Limb (tissue), 2 donors: Measurements from ENCODE around the gene KIAA0753.
A peak's percentile ranks its signal among the peaks of the same experiment; 100 is the strongest.
"Not testable (repeated sequence)": the region's sequence is repeated elsewhere in the genome, so short reads cannot be mapped to it uniquely, and the experiment has no call there.

Source experiments
- DNase-seq, 2 donors: peaks; one replicate each; pipeline ENCODE4 v3.0.0-alpha.2; 2016; ENCODE audit errors: extremely low spot score in 2 of 2

KIAA0753 gene

DNA sequence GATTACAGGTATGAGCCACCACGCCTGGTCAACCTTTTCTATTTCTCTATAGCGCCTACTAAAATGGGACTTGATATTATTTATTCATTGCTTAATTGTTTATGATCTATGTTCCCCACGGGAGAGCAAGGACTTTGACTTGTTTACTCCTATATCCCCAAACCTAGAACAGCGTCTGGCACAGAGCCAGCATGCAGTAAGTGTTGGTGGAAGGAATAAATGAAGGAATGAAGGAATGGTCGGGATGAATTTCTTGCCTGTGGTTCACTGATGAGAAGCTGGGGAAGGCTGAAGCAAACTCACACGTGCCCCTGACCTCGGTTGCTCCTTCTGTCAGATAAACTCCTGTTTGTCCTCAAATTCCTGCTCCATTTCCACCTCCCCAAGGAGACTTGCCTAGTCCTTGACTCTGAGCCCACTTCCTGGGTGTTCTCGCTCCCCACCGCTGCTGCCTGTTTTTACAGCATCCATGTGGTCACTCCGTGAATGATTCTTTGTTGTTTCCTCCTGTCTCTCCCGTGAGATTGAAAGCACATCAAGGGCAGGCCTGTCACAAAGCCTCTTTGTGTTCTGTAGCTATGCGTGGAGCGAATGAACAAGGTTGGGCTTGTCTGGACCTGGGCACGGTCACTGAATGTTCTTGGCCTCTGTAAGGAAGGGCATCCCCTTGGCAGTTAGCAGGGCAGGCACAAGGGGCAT, 28.4 kb upstream of the KIAA0753 start:
- DNase-seq = no peak

DNA sequence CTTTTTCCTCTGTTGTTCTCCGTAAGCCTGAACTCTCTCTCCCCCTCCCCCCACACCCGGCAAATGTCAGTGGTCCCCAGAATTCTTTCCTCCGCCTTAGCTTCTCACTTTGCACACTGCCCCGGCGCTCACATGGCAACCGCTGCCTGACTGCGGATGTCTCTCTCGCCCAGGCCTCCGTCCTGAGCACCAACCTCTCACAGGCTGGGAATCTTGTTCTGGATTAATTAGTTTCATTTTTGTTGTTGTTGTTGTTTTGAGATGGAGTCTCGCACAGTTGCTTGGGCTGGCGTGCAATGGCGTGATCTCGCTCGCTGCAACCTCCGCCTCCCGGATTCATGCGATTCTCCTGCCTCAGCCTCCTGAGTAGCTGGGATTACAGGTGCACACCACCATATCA, 27.7 kb upstream of the KIAA0753 start:
- no peak for DNase-seq

DNA sequence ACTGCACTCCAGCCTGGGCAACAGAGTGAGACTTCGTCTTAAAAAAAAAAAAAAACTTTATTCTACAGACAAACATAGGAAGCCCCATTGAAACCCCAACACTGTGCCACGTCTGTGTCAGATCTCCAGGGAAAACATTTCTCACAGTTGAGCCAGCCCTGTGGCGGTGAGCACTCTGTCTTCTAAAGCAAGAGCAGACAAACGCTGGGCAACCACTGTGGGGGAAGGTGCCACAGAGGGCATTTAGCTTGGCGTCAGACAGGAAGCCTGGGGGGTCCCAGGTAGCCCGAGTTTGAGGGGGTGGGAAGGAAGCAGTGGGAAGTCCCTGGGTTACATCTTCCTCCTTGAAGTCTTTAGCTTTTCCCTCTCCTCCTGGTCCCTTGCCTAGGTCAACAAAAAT, 27.0 kb upstream of the KIAA0753 start:
- DNase-seq = no peak

DNA sequence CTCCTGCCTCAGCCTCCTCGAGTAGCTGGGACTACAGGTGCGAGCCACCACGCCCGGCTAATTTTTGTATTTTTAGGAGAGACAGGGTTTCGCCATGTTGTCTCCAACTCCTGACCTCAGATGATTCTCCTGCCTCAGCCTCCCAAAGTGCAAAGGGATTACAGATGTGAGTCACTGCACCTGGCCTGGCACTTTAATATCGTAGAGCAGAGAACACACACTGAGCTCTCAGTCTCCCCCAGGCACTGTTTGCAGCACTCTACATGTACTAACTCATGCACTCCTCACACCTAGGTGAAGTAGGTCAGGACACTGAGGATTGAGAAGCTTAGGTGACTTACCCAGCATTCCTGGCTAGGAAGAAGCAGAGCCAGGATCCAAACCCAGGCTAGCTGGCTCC, 26.0 kb upstream of the KIAA0753 start:
- DNase-seq = peak in 1 of 2 donors; percentile 9

DNA sequence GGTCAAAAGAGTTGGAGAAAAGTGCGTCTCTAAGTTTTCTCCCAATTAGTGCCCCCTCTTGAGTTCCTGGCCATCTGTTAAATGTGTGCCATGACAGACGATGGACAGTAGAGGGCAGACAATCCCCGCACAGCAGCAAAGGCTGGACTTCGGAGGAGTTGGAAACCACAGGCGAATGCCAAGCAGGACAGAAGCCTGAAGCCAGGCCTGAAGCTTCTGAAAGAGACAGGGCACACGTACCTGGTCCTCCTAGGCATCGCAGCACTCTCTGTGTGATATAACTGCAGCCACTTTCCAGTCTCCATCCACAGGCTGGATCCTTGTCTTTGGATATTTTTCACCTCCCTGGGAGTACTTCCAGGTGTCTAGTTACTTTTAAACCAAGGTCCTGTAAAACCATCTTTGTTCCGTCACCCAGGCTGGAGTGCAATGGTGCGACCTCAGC, 25.6 kb upstream of the KIAA0753 start:
- peak; percentile 75 to 82 for DNase-seq

DNA sequence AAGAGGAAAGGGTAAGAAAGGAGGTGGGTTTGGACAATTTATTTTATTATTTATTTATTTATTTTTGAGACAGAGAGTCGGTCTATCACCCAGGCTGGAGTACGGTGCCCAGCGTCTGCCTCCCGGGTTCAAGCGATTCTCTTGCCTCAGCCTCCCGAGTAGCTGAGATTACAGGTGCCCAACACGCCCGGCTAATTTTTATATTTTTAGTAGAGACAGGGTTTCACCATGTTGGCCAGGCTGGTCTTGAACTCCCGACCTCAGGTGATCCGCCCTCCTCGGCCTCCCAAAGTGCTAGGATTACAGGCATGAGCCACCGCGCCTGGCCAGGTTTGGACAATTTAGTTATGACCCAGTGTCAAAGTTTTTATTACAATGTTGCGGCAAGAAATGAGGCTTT, 22.7 kb upstream of the KIAA0753 start:
- not testable (repeated sequence) for DNase-seq

DNA sequence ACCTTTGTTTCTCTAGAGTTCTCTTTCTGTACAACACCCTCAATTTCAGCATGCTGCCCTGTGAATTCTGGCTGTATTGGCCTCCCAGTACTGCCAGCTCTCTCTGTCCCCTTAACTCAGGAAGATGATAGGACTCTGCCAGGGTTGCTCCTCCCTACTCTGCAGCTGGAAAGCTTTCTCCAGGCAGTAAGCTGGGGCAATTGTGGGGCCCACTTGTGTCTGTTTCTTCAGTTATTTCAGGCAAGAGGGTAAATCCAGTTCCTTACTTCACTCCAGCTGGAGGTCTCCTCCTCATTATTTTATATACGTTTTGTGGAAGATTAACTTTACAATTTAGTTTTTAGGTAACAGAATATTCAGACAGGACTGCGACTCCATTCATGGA, 20.9 kb upstream of the KIAA0753 start:
- no peak for DNase-seq

DNA sequence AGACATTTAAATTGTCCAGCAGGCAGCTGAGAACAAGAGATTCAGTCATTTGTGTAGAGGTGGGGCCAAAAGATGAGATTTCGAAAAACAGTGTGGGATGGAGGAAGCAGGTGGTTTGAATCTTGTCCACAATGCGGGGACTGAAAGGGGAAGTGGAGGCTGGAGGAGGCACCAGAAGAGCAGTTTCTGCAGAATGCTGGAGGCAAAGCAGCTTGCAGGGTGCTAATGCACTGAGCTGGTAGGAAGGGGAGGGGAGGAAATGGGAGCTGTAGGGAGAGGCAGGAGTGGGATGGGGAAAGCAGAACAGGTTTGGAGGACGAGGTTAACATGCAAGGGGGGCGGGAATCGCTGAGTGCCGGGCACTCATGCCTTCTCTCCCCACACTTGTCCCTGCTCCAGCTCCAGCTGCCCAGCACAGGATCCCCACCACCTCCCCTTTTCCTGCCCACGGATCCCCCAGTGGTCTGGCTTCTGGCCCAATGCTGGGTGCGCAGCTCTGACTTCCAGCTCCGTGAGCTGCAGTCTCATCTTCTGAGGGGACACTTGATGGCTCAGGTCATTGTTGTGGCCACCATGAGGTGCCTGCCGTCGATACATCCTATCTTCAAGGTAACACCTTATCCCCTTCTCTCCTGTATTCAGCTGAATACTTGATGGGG, 20.4 kb upstream of the KIAA0753 start:
- DNase-seq = no peak

DNA sequence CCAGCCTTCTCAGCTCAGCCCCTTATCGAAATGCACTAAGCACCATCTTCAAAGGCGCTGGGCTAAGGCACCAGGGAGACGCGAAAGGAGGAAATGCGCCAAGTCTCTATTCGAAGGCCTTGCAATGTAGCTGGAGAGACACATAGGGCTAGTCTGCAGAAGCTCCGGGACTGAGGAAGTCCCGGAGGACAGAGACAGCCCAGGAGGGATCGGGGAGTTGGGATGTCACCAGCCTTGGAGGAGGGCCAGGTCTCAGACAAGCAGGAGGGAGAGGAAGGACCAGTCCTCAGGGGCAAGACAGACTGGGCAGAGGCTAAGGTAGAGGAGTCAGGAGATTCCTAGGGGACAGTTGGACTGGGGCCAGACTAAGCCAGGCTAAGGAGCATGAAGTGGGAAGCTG, 19.6 kb upstream of the KIAA0753 start:
- no peak for DNase-seq

DNA sequence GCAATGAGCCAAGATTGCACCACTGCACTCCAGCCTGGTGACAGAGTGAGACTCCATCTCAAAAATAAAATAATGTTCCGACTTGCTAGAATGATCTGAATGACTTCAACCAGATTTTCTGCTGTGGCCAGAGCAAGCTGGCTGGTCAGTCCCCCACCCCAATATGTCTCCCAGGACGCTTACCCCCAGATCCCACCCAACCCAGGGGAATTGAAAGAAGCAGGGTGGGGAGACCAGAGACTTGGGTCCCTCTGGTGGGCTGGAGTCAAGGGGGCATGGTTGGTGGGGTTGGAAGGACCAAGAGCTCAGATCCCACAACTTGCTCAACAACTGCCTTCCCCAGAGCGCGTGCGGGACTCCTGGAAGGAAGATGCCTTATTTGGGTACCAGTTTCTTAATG, 17.9 kb upstream of the KIAA0753 start:
- not testable (repeated sequence) for DNase-seq

DNA sequence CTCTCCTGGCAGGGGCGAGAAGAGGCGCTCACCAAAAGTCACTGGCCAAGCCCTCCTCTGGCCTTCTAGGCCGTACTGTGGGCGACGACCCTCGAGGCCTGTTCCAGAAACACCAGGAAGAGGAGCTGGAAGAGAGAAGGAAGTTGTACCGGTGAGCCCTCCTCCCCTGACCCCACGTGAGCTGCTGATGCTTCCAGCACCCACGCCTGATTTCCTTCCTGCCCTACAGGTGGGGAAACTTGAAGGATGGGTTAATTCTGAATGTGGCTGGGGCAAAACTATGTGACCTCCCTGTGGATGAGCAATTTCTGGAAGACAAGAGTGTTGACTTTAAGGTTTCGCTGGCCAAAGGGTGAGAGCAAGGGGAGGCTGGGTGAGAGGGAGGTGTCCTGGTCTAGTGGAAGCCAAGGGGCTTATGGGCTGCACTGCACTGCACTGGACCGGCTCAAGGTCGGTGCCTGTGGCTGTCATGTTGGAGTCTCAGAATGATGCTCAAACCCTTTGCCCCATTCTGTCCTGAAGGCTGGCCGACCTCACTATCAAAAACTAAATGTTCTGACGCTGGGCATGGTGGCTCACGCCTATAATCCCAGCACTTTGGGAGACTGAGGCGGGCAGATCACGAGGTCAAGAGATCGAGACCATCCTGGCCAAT, 17.2 kb upstream of the KIAA0753 start:
- no peak for DNase-seq

DNA sequence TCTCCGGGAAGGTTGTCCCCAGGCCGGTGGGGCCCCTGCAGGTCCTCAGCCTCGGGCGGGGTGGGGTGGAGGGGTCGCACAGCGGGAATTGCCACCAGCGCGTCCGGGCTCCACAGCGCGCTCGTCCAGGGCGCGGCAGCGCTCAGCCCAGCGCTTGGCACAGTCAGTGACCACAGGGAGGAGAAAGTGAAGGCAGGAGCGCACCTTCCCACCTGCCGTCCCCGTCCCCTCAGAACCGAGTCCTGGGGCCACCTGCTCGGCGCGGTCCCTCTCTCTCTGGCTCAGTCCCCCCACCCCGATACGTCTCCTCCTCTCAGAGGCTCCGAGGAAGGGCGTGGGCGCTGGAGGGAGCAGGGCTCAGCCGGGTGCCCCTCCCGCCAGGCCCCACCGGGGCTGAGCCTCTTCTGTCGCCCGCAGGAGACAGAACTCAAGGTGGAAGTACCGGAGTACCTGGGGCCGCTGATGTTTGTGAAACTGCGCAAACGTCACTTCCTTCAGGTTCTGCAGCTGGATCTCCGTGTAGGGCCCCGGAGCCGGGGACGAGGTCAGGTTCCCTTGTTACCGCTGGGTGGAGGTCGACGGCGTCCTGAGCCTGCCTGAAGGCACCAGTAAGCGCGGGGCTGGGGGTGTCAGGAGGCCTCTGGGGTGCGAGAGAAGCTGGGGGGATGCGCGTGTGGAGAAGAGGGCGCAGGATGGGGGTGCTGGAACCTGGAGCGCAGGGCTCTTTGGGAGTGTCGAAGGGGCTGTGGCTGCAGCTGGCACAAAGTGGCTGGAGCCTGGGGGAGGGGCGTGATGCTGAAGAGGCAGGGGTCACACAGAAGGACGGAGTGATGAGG, 16.5 kb upstream of the KIAA0753 start:
- DNase-seq = not testable (repeated sequence)

DNA sequence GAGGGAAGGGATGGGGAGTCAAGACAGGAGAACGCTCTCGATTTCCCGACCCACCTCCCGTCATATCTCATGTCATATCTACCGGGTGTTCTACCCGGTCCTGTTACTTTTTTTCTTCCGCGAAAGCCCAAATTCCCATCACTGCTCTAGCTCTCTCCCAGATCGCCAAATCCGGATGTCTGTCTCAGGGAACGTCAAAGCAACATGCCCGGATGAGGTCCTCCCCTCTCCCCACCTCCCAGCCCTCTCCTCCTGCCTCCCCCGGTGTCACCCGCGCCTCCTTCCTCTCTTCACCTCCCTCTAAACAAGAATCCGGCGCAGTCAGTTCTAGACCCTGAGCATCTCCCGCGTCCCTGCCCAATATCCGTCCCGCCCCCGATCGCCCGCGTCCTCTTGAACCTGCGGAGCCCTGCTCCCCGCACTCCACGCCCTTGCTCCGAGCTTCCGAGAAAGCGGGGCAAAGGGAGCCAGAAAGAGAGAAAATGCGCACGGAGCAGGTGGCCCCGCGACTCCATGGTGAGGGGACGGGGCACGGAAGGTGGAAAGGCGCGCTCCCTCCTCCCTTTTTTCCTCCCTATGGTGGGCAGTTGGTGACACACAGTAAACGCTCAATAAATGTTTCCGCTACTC, 15.3 kb upstream of the KIAA0753 start:
- not testable (repeated sequence) for DNase-seq

DNA sequence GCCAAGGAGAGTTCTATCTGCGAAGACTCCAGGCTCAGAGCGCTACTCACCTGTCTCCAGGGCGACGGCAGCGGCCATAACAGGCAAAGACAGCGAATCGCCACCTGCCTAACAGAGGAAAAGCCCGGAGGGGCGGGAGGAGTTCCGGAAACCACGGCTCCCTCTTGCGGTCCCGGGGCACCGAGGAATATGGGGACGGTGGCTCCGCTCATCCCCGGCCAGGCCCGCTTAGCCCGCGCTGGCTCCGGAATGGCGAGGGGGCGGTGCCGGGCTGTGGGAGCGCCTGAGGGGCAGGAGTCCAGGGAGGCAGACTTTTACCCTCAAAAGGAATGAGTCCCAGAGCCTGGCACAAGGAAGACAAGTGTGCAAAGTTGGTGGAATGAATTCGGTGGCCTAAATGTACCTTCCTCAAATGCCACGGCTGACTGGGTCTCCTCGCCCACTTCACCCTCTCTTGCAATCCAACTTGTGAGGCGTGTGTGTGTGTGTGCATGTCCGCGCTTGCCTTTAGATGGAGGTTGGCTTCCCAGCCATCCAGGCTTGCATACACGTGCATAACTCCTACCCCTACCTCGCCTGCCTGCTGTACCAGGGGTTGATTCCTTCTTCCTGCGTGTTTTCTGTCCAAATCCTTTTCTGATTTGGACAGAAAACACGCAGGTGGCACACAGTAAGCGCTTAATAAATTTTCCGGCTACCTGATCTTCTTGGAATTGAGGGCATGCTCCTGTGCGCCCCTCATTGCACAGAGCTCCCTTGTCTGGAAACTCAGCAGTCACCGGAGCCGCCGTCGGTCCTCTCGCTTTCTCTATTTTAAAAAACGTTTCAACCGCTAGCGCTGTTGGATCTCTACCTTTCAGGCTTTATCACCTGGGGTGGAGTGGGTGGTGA, 14.6 kb upstream of the KIAA0753 start:
- DNase-seq = no peak

DNA sequence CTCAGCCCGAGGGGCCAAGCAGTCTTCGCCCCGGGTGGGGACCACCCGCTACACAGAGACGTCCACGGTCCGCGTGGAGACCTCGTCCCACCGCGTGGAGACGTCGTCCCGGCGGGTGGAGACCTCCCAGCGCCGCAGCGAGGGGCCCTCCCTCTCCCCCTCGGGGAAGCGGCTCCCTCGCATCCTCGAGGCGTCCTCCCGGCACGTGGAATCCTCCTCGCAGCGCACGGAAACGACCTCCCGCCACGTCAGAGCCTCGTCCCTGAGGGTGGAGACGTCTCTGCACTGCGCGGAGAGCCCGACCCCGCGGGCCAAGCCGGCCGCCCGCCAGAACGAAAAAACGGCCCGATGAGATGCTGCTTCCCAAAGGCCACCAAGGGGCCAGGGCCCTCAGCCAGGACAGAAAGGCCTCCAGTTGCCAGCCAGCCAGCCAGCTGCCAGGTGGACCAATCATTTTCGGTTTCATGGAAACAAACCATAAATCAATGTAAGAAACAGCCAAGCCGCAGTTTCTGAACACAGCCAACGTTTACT, 11.5 kb upstream of the KIAA0753 start:
- peak; percentile 14 to 75 for DNase-seq

DNA sequence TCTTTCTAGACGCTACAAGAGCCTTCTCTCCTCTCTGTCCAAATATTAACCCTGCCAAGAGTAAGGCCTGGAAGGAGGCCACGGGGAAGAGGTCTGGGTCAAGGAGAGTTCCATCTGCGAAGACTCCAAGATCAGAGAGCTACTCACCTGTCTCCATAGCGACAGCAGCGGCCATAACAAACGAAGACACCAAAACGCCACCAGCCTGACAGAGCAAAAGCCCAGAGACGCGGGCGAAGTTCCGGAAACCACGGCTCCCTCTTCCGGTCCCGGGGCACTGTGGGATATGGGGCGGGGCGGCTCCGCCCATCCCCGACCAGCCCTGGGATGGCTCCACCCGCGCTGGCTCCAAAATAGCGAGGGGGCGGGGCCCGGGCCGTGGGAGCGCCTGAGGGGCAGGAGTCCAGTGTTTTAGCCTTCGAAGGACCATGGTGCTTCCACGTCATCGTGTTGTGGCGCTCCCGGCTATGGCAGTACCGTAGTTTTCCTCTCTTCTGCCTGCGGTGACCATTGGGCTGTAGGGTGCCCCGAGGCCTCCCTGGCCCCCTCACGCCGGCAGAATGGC, 10.9 kb upstream of the KIAA0753 start, which contains the start of the genes C17orf100 and MED31:
Gene C17orf100, plus strand, starts transcription at position 409 of the 565 bp plus-strand sequence. Its CDS starts 152 bp downstream, at position 561.
Gene MED31, minus strand, starts transcription at position 252 of the 565 bp plus-strand sequence. Its CDS starts 77 bp downstream, at position 175.
- peak; percentile 92 to 97 for DNase-seq

DNA sequence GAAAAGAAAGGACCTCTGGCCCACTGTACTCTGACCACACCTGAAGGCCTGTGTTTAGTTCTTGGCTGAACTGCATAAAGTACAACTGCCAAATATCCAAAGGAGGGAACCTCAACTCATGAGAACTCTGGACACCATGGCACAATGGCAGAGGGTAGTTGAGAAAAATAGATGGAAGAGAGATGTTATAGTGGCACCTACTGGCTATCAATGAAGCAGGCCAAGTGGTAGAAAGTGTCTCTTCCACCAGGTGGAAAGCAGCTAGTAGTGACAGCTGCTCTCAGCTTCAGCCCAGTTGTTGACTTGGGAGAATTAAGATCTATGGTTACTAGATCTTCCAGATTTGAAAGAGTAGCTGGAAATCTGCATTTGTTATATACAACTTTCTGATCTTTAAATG, 7.7 kb upstream of the KIAA0753 start:
- no peak for DNase-seq

DNA sequence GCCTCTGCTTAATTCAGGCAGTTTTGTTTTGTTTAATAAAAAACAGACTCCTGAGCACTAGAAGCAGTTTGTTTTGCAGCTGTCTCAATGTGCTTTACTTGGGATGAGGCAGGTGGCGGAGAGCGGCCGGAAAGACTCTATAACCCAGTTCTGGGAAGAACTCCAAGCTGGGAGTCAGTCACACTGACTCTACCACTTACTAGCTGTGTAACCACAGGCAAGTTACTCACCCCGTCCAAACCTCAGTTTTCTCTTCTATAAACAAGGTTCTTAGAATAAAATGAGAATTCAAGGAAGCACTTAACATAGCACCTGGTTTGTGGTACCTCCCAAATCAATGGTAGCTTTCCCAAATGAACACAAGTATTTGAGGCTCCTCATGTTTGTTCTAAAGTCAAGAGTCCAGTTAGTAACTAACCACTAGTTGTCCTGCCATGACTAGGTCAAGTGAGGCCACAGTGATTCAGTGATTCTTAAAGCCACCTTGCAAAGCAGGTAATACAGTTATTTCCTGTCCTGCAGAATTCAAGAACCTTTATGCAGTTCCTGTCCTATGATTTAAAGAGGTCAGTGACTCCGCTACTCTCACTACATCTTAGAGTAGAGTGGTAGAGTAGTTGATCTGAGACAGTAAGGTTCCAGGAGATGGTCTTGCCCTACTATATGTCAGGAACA, 3.1 kb upstream of the KIAA0753 start:
- no peak for DNase-seq

DNA sequence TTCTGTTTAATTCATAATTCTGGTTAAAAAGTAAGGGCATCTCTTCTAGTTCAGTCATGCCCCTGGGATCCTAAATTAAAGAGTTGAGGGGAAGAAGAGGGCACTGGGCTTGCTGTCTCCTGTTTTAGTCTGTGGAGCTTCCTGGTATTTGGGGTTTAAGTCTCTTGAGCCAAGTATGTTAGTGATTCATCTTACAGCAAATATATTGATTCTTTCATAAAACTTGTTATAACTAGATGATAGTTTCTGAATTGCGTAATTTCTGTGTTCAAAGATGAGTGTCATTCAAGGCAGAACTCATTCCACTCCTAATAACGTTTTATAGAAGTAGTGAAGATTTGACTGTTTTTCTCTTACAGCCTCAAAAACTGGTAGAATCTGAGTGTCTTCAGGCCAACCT, 2.1 kb upstream of the KIAA0753 start:
- no peak for DNase-seq
